ENCODE data around the gene CLIP1. TPM values are rescaled to one million over a fixed set of nuclear protein-coding genes. Genes with fewer than 3 reads are reported as not detected.
"Not testable (repeated sequence)": the region's sequence is repeated elsewhere in the genome, so short reads cannot be mapped to it uniquely, and the experiment has no call there.

CLIP1 gene
- total and polyA plus RNA-seq, 9 donors = 16.2 to 71.5 (median 37.8) TPM

GRCh38 chr12:122265476-122265875 is 157.0 kb downstream of the CLIP1 start:
- intact Hi-C loops (cut with DNase I) = no loop called here

GRCh38 chr12:122260735-122261134 is 161.7 kb downstream of the CLIP1 start:
- H3K27ac ChIP-seq; H3K9me3 ChIP-seq; intact Hi-C loops (cut with DNase I); H3K27me3 ChIP-seq; H3K36me3 ChIP-seq; DNase-seq; H3K4me1 ChIP-seq (ENCODE audit: insufficient read depth); H3K4me3 ChIP-seq: not testable (repeated sequence)
- 86 to 88% (median 88%) methylated on average over 14 of the region's 14 CpGs for WGBS, 3 donors

More at GRCh38 chr12:122265476-122265875, 157.0 kb downstream of the CLIP1 start:
- Histone ChIP-seq H3K4me3 (peak overlapping the region; percentile 89), H3K9me3 (no peaks in the 10 kb centered on the region), H3K27ac (peak overlapping the region in 1 of 2 donors; percentile 73), H3K36me3 (no peaks in the 10 kb centered on the region), H3K27me3 (no peaks in the 10 kb centered on the region), H3K4me1 (ENCODE audit: insufficient read depth) (no peaks in the 10 kb centered on the region)
- no peak for TF ChIP-seq EP300 (IDR thresholded peaks at IDR 0.05)
- TF ChIP-seq POLR2A (IDR thresholded peaks at IDR 0.05) = no peak
- TF ChIP-seq CTCF (IDR thresholded peaks at IDR 0.05) = no peak
- no peak for DNase-seq
- 17 to 21% (median 18%) methylated on average over 1 of the region's 1 CpG for WGBS, 3 donors

GRCh38 chr12:122258939-122259338 is 163.5 kb downstream of the CLIP1 start:
- H3K36me3 ChIP-seq; H3K27ac ChIP-seq; H3K4me3 ChIP-seq; H3K27me3 ChIP-seq; DNase-seq; H3K9me3 ChIP-seq; intact Hi-C loops (cut with DNase I); H3K4me1 ChIP-seq (ENCODE audit: insufficient read depth): not testable (repeated sequence)
- WGBS, 3 donors = 80 to 86% (median 86%) methylated on average over 4 of the region's 4 CpGs

- H3K27me3 ChIP-seq; H3K4me3 ChIP-seq; H3K9me3 ChIP-seq; intact Hi-C loops (cut with DNase I); DNase-seq; H3K27ac ChIP-seq; H3K4me1 ChIP-seq (ENCODE audit: insufficient read depth); H3K36me3 ChIP-seq: not testable (repeated sequence)
- WGBS, 3 donors = 92 to 96% (median 94%) methylated on average over 4 of the region's 4 CpGs
Measured at GRCh38 chr12:122258462-122258861, 164.0 kb downstream of the CLIP1 start.

- Histone ChIP-seq H3K4me1 (ENCODE audit: insufficient read depth) (no peaks in the 10 kb centered on the region), H3K9me3 (no peaks in the 10 kb centered on the region), H3K27ac (no peak overlapping the region), H3K4me3 (no peak overlapping the region), H3K27me3 (no peaks in the 10 kb centered on the region), H3K36me3 (no peaks in the 10 kb centered on the region)
- DNase-seq = no peak
- WGBS, 3 donors = 90 to 94% (median 94%) methylated on average over 8 of the region's 8 CpGs
- intact Hi-C loops (cut with DNase I) = no loop called here
- TF ChIP-seq POLR2A (IDR thresholded peaks at IDR 0.05) (no peak), EP300 (IDR thresholded peaks at IDR 0.05) (no peak), CTCF (IDR thresholded peaks at IDR 0.05) (no peak)
Measured at GRCh38 chr12:122250536-122250935, 171.9 kb downstream of the CLIP1 start.

- intact Hi-C loops (cut with DNase I) = no loop called here
- no peaks in the 10 kb centered on the region for H3K27me3 ChIP-seq
- TF ChIP-seq EP300 (IDR thresholded peaks at IDR 0.05) = no peak
- no peak for TF ChIP-seq CTCF (IDR thresholded peaks at IDR 0.05)
- TF ChIP-seq POLR2A (IDR thresholded peaks at IDR 0.05) = no peak
- H3K9me3 ChIP-seq = no peaks in the 10 kb centered on the region
- H3K4me3 ChIP-seq = no peak overlapping the region
- H3K4me1 ChIP-seq (ENCODE audit: insufficient read depth) = no peaks in the 10 kb centered on the region
- H3K36me3 ChIP-seq = no peaks in the 10 kb centered on the region
- no peak overlapping the region for H3K27ac ChIP-seq
- 87 to 96% (median 91%) methylated on average over 6 of the region's 6 CpGs for WGBS, 3 donors
- DNase-seq = no peak
Measured at GRCh38 chr12:122250047-122250446, 172.4 kb downstream of the CLIP1 start.

Measured in ovary (tissue), 9 donors.